ENCODE measurements around the gene LGI4. TPM values are rescaled to one million over a fixed set of nuclear protein-coding genes. Genes with fewer than 3 reads are reported as not detected.

Gene LGI4
- total RNA-seq, 1 experiment from 2014 or later = 0.32 TPM

DNA sequence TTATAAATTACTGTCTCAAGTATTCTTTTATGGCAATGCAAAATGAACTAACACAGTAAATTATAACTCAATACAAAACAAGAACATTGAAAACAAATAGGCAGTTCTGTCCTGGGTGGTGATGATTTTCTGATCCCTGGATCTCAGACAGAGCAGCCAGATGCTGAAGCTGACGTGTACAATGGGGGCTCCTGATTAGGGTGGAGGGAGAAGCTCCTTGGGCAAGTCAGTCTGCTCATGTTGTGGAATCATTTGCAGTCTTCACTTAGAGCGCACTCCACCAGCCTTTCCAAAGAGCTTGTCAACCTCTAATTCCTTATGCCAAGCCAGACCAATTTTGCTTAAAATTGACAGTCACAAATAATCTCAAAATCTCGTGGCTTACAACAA lies 41.3 kb upstream of the LGI4 start:
- no peaks in the 10 kb centered on the region for H3K36me3 ChIP-seq (ENCODE audit: control insufficient read depth in 1 of 2, insufficient read depth in 2 of 2, low read length in 2 of 2)
- ChIA-PET CTCF (no interaction called here), RAD21 (ENCODE audit: low non-redundant PET in 1 of 2, low total read pairs in 2 of 2, uncharacterized antibody in 2 of 2, unreplicated experiment in 2 of 2) (no interaction called here), POLR2A (no interaction called here)
- no TSS peak for BruUV-seq (replicated peaks)
- H3K27ac ChIP-seq (ENCODE audit: low read depth, low read length) = no peak overlapping the region
- TF ChIP-seq ELF1 (IDR thresholded peaks at IDR 0.05; ENCODE audit: borderline replicate concordance, low read depth) (no peak), EZH2 (IDR thresholded peaks at IDR 0.05) (no peak), ZNF274 (IDR thresholded peaks at IDR 0.05; ENCODE audit: low read depth, low read length) (no peak), TCF7L2 (IDR thresholded peaks at IDR 0.05; ENCODE audit: borderline replicate concordance, extremely low read depth, insufficient read depth, insufficient read length) (no peak), EGR1 (IDR thresholded peaks at IDR 0.05; ENCODE audit: low read depth) (no peak), SIN3A (IDR thresholded peaks at IDR 0.05; ENCODE audit: low read depth) (no peak), JUND (IDR thresholded peaks at IDR 0.05) (no peak), SP1 (IDR thresholded peaks at IDR 0.05; ENCODE audit: low read depth) (no peak), POLR2A (IDR thresholded peaks at IDR 0.05; ENCODE audit: borderline replicate concordance, extremely low read depth, insufficient read depth, insufficient read length) (no peak), CBX3 (IDR thresholded peaks at IDR 0.05; ENCODE audit: low read depth) (no peak), SRF (IDR thresholded peaks at IDR 0.05; ENCODE audit: low read depth) (no peak)
- TF ChIP-seq, protein P1, sequence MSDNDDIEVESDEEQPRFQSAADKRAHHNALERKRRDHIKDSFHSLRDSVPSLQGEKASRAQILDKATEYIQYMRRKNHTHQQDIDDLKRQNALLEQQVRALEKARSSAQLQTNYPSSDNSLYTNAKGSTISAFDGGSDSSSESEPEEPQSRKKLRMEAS (IDR thresholded peaks at IDR 0.05) = no peak
- TF ChIP-seq, protein P2, sequence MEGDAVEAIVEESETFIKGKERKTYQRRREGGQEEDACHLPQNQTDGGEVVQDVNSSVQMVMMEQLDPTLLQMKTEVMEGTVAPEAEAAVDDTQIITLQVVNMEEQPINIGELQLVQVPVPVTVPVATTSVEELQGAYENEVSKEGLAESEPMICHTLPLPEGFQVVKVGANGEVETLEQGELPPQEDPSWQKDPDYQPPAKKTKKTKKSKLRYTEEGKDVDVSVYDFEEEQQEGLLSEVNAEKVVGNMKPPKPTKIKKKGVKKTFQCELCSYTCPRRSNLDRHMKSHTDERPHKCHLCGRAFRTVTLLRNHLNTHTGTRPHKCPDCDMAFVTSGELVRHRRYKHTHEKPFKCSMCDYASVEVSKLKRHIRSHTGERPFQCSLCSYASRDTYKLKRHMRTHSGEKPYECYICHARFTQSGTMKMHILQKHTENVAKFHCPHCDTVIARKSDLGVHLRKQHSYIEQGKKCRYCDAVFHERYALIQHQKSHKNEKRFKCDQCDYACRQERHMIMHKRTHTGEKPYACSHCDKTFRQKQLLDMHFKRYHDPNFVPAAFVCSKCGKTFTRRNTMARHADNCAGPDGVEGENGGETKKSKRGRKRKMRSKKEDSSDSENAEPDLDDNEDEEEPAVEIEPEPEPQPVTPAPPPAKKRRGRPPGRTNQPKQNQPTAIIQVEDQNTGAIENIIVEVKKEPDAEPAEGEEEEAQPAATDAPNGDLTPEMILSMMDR (IDR thresholded peaks at IDR 0.05 in 2 of 3, conservative IDR thresholded peaks at IDR 0.05 in 1 of 3; ENCODE audit: borderline replicate concordance in 1 of 3, insufficient read depth in 1 of 3, low read depth in 2 of 3, low read length in 2 of 3) = no peak
- TF ChIP-seq, protein P3, sequence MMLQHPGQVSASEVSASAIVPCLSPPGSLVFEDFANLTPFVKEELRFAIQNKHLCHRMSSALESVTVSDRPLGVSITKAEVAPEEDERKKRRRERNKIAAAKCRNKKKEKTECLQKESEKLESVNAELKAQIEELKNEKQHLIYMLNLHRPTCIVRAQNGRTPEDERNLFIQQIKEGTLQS (IDR thresholded peaks at IDR 0.05) = no peak
- TF ChIP-seq, protein P4, sequence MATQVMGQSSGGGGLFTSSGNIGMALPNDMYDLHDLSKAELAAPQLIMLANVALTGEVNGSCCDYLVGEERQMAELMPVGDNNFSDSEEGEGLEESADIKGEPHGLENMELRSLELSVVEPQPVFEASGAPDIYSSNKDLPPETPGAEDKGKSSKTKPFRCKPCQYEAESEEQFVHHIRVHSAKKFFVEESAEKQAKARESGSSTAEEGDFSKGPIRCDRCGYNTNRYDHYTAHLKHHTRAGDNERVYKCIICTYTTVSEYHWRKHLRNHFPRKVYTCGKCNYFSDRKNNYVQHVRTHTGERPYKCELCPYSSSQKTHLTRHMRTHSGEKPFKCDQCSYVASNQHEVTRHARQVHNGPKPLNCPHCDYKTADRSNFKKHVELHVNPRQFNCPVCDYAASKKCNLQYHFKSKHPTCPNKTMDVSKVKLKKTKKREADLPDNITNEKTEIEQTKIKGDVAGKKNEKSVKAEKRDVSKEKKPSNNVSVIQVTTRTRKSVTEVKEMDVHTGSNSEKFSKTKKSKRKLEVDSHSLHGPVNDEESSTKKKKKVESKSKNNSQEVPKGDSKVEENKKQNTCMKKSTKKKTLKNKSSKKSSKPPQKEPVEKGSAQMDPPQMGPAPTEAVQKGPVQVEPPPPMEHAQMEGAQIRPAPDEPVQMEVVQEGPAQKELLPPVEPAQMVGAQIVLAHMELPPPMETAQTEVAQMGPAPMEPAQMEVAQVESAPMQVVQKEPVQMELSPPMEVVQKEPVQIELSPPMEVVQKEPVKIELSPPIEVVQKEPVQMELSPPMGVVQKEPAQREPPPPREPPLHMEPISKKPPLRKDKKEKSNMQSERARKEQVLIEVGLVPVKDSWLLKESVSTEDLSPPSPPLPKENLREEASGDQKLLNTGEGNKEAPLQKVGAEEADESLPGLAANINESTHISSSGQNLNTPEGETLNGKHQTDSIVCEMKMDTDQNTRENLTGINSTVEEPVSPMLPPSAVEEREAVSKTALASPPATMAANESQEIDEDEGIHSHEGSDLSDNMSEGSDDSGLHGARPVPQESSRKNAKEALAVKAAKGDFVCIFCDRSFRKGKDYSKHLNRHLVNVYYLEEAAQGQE (IDR thresholded peaks at IDR 0.05; ENCODE audit: low read depth) = no peak
- peaks cover 5 to 24% of the 10 kb centered on the region in 2 experiments; a peak in 2 of 4 replicates for H3K4me1 ChIP-seq (ENCODE audit: control insufficient read depth in 1 of 2, insufficient read depth in 2 of 2, low read length in 2 of 2)
- ATAC-seq = peak; percentile 11; the same call in 1 of the 2 replicates
- peak overlapping the region; percentile 41 for H2AFZ ChIP-seq (ENCODE audit: low read depth, low read length, poor library complexity, severe bottlenecking)
- H3K79me2 ChIP-seq (ENCODE audit: insufficient read depth, low read length) = no peaks in the 10 kb centered on the region
- H3K9me2 ChIP-seq (ENCODE audit: insufficient read depth) = no peaks in the 10 kb centered on the region
- H3K27me3 ChIP-seq (ENCODE audit: insufficient read depth, low read length) = no peaks in the 10 kb centered on the region
- no peaks in the 10 kb centered on the region for H4K20me1 ChIP-seq (ENCODE audit: insufficient read depth)
- no peak overlapping the region for H3K9ac ChIP-seq (ENCODE audit: low read length)
- H3K4me2 ChIP-seq (ENCODE audit: low read length) = peak overlapping the region; percentile 44
- H3K9me3 ChIP-seq (ENCODE audit: control insufficient read depth in 1 of 2, insufficient read depth in 1 of 2, low read depth in 1 of 2, low read length in 2 of 2) = no peaks in the 10 kb centered on the region
- H3K4me3 ChIP-seq (replicated peaks in 1 of 2; ENCODE audit: low read depth in 1 of 2, low read length in 2 of 2) = no peak overlapping the region
- no peak for DNase-seq (ENCODE audit: low read depth, low spot score)
- intact Hi-C loops (cut with micrococcal nuclease) = no loop called here
